Sciatic nerve (tissue), 2 donors: Measurements from ENCODE around the gene FZD7. TPM values are rescaled to one million over a fixed set of nuclear protein-coding genes. Genes with fewer than 3 reads are reported as not detected.
A peak's percentile ranks its signal among the peaks of the same experiment; 100 is the strongest.

Experiments
- ATAC-seq: fragments of 200-7000 bp; cut with Tn5 transposase; one replicate; pipeline ENCODE4 v1.9.1; 2020; ENCODE audit warnings: mild to moderate bottlenecking, moderate library complexity
- DNase-seq: peaks from one replicate; pipeline ENCODE4 v3.0.0-alpha.2; 2020; ENCODE audit warnings: low spot score
- intact Hi-C: fragments of 100-400 bp; cut with DNase I; formaldehyde crosslinking; loops from one replicate; pipeline ENCODE4 v1.14.2; 2022
- total RNA-seq: library from RNA; stranded (reverse); fragmentation: NEBNext Ultra II Directional; extraction: Animal tissue kit (Norgen Biotek cat#: 25700); gene quantifications from one replicate; pipeline ENCODE4 v1.2.1, GENCODE V29; 2021
- donor health status: DM: no; HTN: no; CAD: no.
- donor health status: DM: no; HTN: no; CAD: no.

The FZD7 gene
- 13.0 TPM for total RNA-seq

DNA sequence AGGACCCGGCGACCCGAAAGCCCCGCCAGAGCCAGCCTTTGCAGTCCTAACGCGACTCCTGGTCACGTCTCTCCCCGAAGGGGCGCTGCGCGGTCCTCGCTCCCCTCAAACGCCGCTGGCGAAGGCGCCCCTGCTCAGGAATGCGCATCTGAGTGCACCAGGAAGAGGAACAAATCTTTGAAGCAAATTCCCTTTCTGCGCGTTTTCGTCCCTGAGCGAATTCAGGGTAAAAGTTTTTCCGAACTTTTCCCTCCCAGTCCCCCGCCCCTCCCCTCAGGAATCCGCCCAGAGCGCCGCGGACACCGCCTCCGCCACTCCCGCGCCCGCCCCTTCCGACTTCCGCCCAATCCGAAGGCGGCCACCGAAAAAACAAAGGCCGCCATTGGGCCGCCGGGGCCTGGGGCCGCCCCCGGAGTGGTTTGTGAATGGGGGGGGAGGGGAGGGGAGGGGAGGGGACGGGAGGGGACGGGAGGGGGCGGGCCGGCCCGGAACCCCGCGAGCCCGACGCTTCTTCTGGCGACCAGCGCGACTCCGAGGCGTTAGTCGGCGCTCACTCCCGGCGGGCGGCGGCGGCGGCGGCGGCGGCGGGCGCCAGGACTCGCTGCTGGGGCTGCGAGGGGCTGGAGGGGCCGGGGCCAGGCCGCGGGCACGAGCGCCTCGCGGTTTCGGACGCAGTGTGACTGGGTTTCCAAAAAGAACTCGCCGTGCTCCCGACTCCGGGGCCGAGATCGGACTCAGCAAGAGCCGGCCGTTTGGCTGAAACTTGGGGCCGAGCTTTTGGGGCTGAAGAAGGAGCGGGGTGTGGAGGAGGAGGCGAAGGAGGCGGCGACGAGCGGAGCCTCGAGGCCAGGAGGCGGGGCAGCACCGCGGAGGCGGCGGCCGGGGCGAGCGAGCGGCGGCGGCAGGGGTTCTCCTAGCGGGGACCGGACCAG is at the start of gene FZD7:
Gene FZD7, plus strand, starts transcription at position 539 of the 932 bp plus-strand sequence. CDS start 793 bp downstream, outside the sequence.
- ATAC-seq (peak; percentile 95), DNase-seq (peak; percentile 98)
- intact Hi-C loops: no loop called here

DNA sequence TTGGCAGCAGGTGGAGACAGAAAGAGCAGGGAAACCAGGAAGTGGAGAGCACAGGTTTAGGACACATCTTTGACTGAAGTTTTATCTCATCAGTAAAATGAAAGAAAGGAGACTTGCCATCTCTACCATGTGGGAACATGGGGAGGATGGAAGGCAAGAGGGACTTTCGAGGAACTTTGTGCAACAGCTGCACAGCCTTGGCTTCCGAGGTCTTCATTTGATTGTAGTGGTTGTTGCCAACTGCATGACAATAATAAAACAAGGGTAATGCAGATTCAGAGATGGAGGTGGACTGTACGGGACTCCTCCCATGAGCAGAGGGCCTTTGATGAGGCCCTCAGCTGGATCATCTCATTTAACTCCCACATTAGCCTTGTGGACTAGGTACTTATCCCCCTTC is 49.3 kb upstream of the FZD7 start:
- ATAC-seq (no peak), DNase-seq (no peak)
- intact Hi-C loops: no loop called here

DNA sequence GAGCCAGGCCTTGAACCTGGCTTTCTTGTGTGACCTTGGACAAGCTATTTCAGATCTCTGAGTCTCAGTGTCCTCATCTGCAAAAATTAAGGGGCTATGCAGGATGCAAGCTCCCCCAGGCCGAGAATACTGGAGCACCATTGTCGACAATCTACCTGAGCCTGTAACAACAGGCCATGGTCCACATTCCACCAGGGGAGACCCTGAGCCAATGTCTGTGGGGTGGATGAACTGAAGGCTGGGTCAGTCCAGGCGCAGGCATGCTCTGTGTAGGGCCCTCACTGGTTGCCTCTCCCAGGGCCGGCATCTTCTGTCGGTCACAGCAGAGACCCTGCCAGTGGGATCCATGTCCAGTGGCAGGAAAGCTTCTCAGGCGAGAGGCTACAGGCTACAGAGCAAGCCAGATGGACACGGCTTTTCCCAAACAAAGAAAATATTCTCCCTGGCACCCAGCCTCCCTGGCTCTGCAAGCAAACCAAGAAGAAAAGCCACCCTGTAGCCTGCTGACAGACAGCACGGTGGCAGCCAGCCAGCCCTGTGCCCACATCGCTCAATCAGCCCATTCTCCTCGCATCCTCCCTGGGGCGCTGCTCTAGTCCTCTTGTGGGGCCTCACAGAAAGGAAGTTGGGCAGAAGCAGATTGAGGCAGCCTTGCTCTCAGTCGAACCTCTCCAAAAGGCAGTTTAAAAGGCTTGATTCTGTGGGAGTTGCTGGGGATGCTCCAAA is 48.7 kb upstream of the FZD7 start:
- intact Hi-C loops: no loop called here
- peak; percentile 83 for ATAC-seq

DNA sequence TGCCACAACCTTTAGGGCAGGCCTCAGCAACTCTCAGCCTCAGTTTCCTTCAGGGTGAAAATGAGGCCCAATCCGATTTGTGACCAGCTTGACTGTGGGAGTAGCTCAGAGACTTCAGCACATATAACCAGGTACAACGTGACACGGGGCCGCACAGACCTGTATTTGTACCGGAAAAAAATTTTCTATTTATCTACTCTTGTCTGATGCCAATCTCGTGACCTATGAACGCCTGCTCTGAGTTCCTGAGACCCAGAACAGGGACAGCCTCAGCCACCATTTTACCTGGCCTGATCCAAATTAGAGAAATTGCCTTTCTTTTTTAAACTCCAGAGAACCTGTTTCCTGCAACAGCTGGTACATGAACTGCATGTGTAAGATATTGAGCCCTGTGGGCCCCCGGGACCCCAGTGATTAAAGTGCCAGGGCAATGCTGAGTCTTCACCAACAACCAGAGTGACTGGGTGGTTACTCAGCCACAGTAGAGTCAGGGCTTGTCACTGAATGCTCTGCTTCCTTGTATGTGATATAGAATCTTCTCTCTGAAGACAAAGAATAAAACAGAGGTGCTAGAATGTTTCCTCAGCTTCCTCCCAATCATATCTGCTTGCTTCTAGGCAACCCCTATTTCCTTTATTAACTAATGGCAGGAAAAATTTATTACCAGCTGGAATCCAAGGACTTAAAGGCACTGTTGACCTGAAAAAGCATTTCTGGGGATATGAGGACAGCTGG is 47.8 kb upstream of the FZD7 start:
- DNase-seq: no peak
- ATAC-seq: no peak
- intact Hi-C loops: no loop called here

More for the DNA sequence above, 48.7 kb upstream of the FZD7 start:
- DNase-seq: peak; percentile 82

DNA sequence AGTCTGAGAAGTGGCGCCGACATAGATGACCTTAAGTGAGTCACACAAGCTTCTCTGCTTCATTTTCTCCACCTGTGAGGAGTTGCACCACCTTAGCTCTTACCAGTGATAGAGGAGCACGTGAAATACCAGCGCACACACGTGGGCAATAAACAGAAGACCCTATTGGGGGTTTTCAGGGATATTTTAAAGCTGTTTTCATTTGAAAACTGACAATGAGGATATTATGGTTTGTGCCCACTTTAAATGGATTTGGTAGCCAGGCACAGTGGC is 47.3 kb upstream of the FZD7 start:
- DNase-seq (no peak), ATAC-seq (no peak)
- intact Hi-C loops: no loop called here

DNA sequence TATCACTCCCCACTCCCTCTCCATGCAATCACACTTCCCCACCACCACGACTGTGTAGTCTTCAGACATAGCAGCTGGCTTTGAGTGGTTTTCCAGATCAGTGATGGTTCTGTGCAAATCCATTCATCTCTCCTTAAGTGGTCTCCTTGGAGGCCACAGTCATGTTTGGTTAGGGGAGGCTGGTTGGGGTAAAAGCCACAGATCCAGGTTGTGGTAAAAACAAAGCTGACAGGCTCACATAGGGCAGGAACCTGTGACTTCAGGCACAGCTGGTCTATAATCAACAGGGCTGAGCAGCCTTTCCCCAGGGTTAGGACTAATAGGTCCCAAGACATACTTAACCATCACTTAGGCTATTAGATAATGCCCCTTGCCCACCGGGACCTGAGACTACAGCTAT is 46.2 kb upstream of the FZD7 start:
- ATAC-seq: no peak
- DNase-seq: no peak
- intact Hi-C loops: no loop called here

DNA sequence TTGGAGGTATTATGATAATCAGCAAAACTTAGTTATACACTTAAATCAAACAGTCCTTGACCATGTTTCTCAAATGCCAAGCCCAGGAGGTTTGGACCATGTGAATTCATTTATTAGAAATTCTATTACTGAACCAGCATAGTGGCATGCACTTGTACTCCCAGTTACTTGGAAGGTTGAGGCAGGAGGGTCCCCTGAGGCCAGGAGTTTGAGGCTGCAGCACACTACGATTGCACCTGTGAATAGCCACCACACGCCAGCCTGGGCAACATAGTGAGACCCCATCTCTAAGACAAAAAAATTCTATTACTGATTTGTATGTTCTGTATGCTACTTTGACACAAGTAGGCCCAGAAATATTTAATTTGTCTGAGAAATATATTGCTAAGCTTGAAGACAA is 43.6 kb upstream of the FZD7 start:
- DNase-seq (no peak), ATAC-seq (no peak)
- intact Hi-C loops: no loop called here

DNA sequence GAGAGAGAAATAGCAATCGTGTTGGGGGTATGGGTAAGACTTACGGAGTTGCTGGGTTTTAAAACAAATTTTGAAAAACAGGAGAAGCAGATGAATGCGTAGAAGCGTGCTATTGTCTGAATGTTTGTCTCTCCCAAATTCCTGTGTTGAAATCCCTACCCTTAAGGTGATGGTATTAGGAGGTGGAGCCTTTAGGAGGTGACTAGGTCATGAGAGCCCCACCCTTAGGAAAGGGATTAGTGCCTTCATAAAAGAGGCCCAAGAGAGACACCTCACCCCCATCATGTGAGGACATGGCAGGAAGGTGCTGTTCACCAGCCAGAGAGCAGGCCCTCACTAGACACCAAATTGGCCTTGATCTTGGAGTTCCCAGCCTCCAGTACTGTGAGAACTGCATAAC is 40.7 kb upstream of the FZD7 start:
- intact Hi-C loops: no loop called here
- DNase-seq (no peak), ATAC-seq (no peak)

DNA sequence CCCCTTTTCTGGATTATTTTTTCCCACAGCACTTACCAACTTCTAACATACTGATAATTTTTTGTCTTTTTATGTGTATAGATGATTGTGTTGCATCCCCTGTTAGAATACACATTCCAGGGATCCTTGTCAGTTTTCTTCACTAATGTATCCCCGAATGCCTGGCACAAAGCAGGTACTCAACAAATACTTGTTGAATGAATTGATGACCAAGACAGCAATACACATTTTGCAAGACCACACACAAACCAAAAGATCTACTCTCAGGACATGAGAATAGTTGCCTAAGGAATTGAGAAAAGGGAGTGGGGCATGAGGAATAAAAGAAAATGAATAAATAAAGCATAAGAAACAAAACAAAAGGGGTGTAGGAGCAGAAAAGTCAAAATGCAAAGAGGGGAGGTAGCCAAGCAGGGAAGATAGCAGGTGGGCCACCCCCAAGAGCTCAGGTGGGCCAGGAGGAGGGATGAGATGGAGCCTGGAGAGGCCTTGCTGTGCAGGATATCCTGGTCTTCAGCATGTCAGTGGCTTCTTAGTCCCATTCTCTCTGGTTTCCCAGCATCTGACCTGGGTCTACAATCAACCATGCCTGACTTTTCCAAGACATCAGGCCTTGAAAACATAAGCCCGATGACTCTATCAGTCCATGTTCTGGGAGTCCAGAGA is 38.5 kb upstream of the FZD7 start:
- intact Hi-C loops: no loop called here
- DNase-seq (no peak), ATAC-seq (no peak)

DNA sequence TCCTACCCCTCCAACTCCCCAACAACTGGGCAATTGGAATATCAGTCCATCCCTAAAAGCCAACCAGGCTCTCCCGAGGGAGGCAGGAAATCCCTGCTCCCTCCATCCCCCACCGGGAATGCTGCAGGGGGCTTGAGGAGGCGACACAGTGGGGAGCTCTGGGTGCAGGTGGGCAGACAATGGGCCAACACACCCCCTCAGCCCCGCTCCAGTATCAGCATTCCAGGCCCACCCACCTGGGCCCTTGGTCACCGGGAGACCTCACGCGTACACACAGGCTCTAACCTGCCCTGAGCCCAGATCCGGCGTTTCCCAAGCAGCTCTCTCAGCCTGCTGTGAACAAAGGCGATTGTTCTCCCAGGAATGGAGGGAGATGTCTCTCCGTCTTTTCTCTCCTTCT is 37.6 kb upstream of the FZD7 start:
- ATAC-seq (peak; percentile 61), DNase-seq (no peak)
- intact Hi-C loops: no loop called here

DNA sequence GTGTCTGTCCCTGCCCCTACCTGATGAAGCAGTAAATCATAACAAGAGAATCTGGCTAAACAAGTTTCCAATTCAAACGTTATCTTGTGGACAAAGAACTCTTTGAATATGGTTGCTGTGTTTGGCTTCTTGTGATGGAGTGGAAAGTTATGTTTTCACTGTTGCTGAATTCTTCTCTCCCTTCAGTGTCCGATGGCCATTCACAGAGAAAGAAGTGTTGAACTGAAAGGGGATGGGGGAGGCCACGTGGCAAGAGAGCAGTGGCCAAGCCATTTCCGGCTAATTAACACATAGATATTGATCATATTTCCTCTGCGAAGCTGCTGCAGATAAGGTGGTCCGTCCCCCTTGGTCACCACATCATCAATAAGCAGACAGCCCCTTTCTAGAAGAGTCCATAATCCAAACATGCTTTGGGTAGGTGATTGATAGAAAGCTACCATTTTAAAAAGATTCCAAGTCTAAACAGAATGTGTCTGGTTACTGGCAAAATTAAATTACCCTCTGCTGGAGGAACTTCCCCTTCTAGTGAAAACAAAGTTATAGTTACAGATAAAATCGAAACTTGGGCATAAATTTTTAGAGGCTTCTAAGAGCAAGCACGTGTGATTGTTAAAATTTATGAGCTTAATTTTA is 36.9 kb upstream of the FZD7 start:
- ATAC-seq: no peak
- DNase-seq: no peak
- intact Hi-C loops: no loop called here

DNA sequence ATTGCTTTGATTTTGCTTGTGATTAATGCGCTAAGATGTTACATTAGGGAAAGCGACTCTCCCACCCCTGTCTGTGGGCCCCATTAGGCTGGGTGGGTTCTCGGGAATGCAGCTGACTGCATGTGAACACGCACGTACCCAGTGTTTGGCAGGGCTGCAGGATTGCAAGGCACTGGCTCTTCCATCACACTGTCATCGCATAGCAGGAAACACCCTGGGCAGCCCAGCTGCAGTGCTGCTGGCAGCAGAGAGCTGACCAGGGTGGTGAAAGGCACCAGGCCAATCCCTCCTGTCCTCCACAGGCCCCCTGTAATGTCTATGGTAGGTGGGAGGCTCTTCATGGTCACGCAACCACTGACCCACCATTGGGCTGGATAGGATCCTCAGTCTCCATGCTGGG is 34.4 kb upstream of the FZD7 start:
- no peak for ATAC-seq
- no peak for DNase-seq
- intact Hi-C loops: no loop called here

DNA sequence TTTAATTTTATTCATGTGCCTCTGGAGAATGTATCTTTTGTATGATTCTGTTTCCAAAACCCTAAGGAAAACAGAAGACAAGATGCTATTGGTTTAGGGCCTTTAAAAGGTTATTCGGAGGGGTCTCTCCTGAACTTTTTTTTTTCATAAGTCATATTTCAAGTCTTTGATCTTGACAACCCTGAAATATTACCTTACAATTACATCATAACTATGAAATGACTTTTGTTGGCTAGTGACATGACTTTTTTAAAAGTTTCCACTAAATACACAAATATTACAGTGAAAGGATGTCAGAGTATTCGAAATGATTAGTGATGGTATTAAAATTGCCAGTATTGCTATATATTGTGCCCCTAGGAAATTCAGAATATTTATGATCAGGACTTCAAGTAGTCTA is 31.8 kb upstream of the FZD7 start:
- ATAC-seq: no peak
- no peak for DNase-seq
- intact Hi-C loops: no loop called here

DNA sequence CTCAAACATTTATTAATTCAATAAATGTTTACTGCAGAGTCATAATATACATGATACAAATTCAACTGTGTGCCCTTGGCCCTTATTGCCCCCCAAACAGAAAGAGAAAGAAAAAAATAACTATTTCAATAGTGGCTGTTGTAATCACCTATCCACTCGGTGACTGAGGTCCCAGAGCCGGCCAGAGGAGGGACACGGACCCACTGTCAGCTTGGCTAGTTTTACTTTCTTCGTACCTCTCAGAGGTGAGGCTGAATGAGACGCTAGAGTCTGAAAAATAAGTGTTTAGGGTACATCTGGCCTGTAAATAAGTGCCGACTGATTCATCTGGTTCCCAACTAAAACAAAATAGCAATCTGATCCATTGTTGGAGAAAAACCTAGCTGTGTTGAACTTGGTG is 31.3 kb upstream of the FZD7 start:
- ATAC-seq (no peak), DNase-seq (no peak)
- intact Hi-C loops: no loop called here

DNA sequence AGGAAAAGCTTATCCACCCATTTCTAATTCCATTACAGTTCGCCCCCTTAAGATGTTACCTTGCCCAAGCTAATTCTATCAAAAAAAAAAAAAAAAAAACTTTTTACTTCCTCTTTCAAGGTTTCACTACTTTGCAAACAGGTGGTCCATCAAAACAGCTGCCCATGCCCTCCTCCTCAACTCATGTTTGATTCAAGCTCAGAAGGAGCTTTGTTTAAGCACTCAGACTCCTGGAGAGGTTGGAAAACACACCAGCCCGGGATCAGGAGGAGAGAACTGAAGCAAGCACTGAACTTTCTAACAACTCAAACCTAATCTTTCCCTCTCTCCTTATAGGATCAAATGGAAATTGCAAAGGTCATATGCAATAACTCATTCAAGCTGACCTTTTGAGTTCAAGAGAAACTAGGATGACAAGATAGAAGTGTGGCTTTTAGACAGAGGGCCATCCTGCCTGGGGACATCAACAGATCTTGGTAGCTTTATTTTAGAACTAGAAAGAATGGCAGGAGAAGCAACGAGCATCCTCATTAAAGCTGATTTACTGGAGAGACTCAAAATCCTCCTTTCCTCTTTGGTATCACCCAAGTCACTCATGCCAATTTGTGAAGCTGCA is 28.3 kb upstream of the FZD7 start:
- ATAC-seq: no peak
- intact Hi-C loops: no loop called here

DNA sequence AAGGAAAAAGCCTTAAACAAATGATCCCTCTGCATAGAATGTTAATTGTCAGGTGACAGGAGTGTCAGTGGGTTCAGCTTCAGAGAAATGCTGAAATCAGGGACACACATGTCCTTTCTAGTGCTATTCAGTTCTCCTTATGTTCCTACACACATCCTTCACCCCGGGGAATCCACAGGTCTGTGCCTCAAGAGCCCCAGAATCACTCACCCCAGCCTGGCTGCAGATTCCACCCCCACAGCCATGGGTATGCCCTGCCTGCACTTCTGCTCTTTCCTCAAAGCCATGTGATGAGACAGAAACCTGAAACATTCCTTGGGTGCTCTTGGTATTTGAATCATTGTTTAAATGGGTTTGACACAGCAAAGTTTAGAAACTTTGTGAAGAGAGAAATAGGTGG is 27.4 kb upstream of the FZD7 start:
- no peak for DNase-seq
- no peak for ATAC-seq
- intact Hi-C loops: no loop called here

More for the DNA sequence above, 28.3 kb upstream of the FZD7 start:
- no peak for DNase-seq

DNA sequence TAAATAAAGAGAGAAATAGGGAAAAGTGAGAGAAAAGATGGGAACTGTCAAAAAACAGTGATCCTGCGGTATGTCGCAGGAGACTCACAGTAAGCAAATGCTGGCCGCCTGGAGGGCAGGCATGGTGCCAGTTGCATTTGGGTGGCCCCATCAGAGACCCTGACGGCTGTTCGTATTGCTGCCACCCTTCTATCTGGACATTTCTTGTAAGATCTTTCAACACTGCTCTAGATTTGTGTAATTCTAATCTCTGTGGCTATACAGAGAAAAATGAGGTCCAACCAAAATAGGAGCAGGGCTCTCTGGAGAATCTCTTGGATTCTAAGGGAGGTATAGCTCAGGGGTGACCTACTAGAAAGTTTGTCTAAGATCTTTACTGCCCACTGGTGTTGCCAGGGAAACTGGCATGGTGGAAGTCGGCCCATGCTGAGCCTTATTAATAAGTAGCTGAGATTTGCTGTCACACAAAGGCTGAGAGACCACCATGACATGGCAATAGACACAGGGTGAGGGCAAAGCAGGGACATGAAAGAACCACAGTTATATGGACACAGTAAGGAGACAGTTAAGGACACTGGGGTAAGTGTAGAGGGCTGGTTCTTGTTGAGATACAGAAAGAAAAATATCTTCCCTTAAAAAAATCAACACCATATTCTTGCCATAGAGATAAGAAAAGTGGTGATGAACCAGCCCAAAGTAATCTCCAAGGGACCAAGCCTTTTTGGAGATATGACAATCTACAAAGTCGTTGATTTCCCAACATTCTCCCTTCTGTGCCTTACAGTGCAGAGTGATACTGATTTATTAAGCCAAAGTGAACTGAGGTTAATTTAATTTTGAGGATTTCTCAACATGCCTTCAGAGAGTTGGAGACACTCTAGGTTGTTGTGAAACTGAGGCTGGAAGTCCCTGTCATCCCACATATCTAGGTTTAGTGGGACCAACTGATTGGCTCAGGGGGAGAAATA is 26.4 kb upstream of the FZD7 start:
- DNase-seq (no peak), ATAC-seq (peak; percentile 90)
- intact Hi-C loops: no loop called here

DNA sequence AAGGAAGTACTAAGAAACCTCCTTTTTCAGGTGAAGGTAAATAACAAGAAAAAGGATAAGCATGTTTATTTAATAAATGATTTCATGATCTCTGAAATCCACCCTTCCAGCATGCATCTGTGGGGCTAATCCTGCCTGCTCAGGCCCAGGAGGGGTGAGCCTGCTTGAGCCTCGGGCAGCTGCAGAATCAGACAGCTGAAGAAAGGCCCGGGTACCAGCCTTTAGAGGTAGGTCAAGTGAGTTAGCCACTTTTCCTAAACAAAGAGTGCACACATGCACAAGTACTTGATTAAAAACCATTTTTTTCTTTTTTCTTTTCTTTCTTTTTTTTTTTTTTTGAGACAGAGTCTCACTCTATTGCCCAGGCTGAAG is 25.7 kb upstream of the FZD7 start:
- intact Hi-C loops: no loop called here
- no peak for DNase-seq
- peak; percentile 47 for ATAC-seq
